Activated naive CD8-positive, alpha-beta T cell treated with anti-CD3 and anti-CD28 coated beads, Interleukin-2, amount 50 U/mL, for 16 hours (primary cell): ENCODE data around the gene CRK.
"Not testable (repeated sequence)": the region's sequence is repeated elsewhere in the genome, so short reads cannot be mapped to it uniquely, and the experiment has no call there.

Experiments
- DNase-seq: peaks from one replicate; pipeline ENCODE4 v3.0.0-alpha.2; 2020; ENCODE audit warnings: low read depth, low spot score

CRK gene

GRCh38 chr17:1387490-1388227 is 68.4 kb downstream of the CRK start:
- DNase-seq = not testable (repeated sequence)

GRCh38 chr17:1386675-1387190 is 69.3 kb downstream of the CRK start:
- not testable (repeated sequence) for DNase-seq

GRCh38 chr17:1386265-1386664 is 69.8 kb downstream of the CRK start:
- DNase-seq = no peak

- no peak for DNase-seq
Observed at GRCh38 chr17:1385861-1386260, 70.2 kb downstream of the CRK start.

GRCh38 chr17:1384905-1385435 is 71.1 kb downstream of the CRK start:
- DNase-seq = no peak

GRCh38 chr17:1379930-1380313 is 76.1 kb downstream of the CRK start:
- DNase-seq = no peak

- DNase-seq = no peak
Observed at GRCh38 chr17:1379208-1379929, 76.7 kb downstream of the CRK start.

GRCh38 chr17:1378476-1378860 is 77.6 kb downstream of the CRK start:
- not testable (repeated sequence) for DNase-seq

- no peak for DNase-seq
Observed at GRCh38 chr17:1377334-1377733, 78.7 kb downstream of the CRK start.

GRCh38 chr17:1376061-1376460 is 80.0 kb downstream of the CRK start:
- no peak for DNase-seq

- DNase-seq = no peak
Observed at GRCh38 chr17:1375615-1376014, 80.4 kb downstream of the CRK start.

- DNase-seq = no peak
Observed at GRCh38 chr17:1374431-1375177, 81.4 kb downstream of the CRK start.

GRCh38 chr17:1373707-1374237 is 82.3 kb downstream of the CRK start:
- no peak for DNase-seq

- no peak for DNase-seq
Observed at GRCh38 chr17:1372618-1373017, 83.4 kb downstream of the CRK start.

- no peak for DNase-seq
Observed at GRCh38 chr17:1371893-1372590, 84.0 kb downstream of the CRK start.
